SK-N-SH (cell line): ENCODE measurements around the gene CLSTN2. TPM values are rescaled to one million over a fixed set of nuclear protein-coding genes. Genes with fewer than 3 reads are reported as not detected.

Experiments used
- CTCF ChIA-PET: fragments of 300-600, 350-600 bp; formaldehyde crosslinking; extraction: SDS; loops from one replicate; lab custom pipeline; 2021; lab: Yijun Ruan, JAX
- POLR2A ChIA-PET: fragments of 350-600 bp; sonication (Branson Sonifier 250); formaldehyde crosslinking; extraction: SDS; loops from one replicate; lab custom pipeline; 2020; ENCODE audit warnings: antibody characterized with exemption, inconsistent platforms; lab: Yijun Ruan, JAX
- DNase-seq: peaks from one replicate; pipeline ENCODE4 v3.0.0; 2012
- H2AFZ ChIP-seq: fragments of 200-600 bp; sonication (generic); 2 replicates; pipeline ENCODE4 v1.8.1; 2016; ENCODE audit warnings: antibody characterized with exemption, mild to moderate bottlenecking, low read depth
- H3F3A ChIP-seq: fragments of 200-600 bp; sonication (generic); replicated peaks from 2 replicates; pipeline ENCODE3; 2016; ENCODE audit warnings: antibody characterized with exemption, mild to moderate bottlenecking; ENCODE audit not compliant: insufficient read depth
- H3K27ac ChIP-seq, 2 experiments: fragments of 200-500 bp in 1 of 2; fragments of 200-600 bp in 1 of 2; sonication (Bioruptor generic) in 1 of 2; sonication (generic), shearing (Covaris generic) in 1 of 2; 2 replicates each; pipeline versions ENCODE4 v1.5.1 to v1.6.1; 2014 to 2016; ENCODE audit warnings: low read depth in 2 of 2, inconsistent platforms in 1 of 2, low read length in 1 of 2, mild to moderate bottlenecking in 1 of 2, mixed read lengths in 1 of 2
- H3K27me3 ChIP-seq: fragments of 200-600 bp; sonication (generic), shearing (Covaris generic); 2 replicates; pipeline ENCODE4 v1.6.1; 2016; ENCODE audit warnings: mixed run types; ENCODE audit not compliant: insufficient read depth
- H3K36me3 ChIP-seq, 2 experiments: fragments of 200-500 bp in 1 of 2; fragments of 200-600 bp in 1 of 2; sonication (Bioruptor generic) in 1 of 2; sonication (generic) in 1 of 2; replicated peaks in 1 of 2; 2 replicates each; pipeline versions ENCODE3 to v1.5.1; 2014 to 2016; ENCODE audit warnings: low read length in 1 of 2, mild to moderate bottlenecking in 1 of 2; ENCODE audit not compliant: insufficient read depth in 2 of 2, control insufficient read depth in 1 of 2
- H3K4me1 ChIP-seq, 2 experiments: fragments of 200-500 bp in 1 of 2; fragments of 200-600 bp in 1 of 2; sonication (Bioruptor generic) in 1 of 2; sonication (generic), shearing (Covaris generic) in 1 of 2; 2 replicates each; pipeline versions ENCODE4 v1.5.1 to v1.6.1; 2014 to 2016; ENCODE audit warnings: low read depth in 1 of 2, low read length in 1 of 2, mixed run types in 1 of 2; ENCODE audit not compliant: insufficient read depth in 2 of 2, control insufficient read depth in 1 of 2
- H3K4me2 ChIP-seq: fragments of 200-600 bp; sonication (generic), shearing (Covaris generic); 2 replicates; pipeline ENCODE4 v1.6.1; 2017; ENCODE audit warnings: mixed run types
- H3K4me3 ChIP-seq, 2 experiments: fragments of 200-500 bp in 1 of 2; fragments of 200-600 bp in 1 of 2; sonication (Bioruptor generic) in 1 of 2; sonication (generic), shearing (Covaris generic) in 1 of 2; 2 replicates each; pipeline versions ENCODE4 v1.5.1 to v1.8.1; 2014 to 2016; ENCODE audit warnings: low read depth in 2 of 2, inconsistent platforms in 1 of 2, low read length in 1 of 2, mild to moderate bottlenecking in 1 of 2, mixed read lengths in 1 of 2, moderate library complexity in 1 of 2
- H3K79me2 ChIP-seq: fragments of 200-600 bp; sonication (generic); 2 replicates; pipeline ENCODE4 v1.8.1; 2017; ENCODE audit warnings: mild to moderate bottlenecking; ENCODE audit not compliant: insufficient read depth
- H3K9ac ChIP-seq: fragments of 200-600 bp; sonication (generic); 2 replicates; pipeline ENCODE4 v1.6.1; 2017; ENCODE audit warnings: mixed run types
- H3K9me2 ChIP-seq: fragments of 200-600 bp; sonication (generic); 2 replicates; pipeline ENCODE4 v1.6.1; 2017; ENCODE audit warnings: mixed run types
- H3K9me3 ChIP-seq: fragments of 200-600 bp; sonication (generic); 2 replicates; pipeline ENCODE4 v1.6.1; 2017; ENCODE audit warnings: mixed run types, mild to moderate bottlenecking, moderate library complexity
- H4K20me1 ChIP-seq: fragments of 200-600 bp; sonication (generic); 2 replicates; pipeline ENCODE4 v1.6.1; 2017; ENCODE audit warnings: mild to moderate bottlenecking, mixed run types; ENCODE audit not compliant: insufficient read depth
- ELF1 ChIP-seq: IDR thresholded peaks from 2 replicates; pipeline ENCODE4 v1.4.0; 2012
- EP300 ChIP-seq, 2 experiments: IDR thresholded peaks; 2 replicates each; pipeline versions ENCODE4 v1.4.0 to v1.6.1; 2012; ENCODE audit warnings: borderline replicate concordance in 1 of 2, low read depth in 1 of 2, low read length in 1 of 2
- EZH2phosphoT487 ChIP-seq: fragments of 200-600 bp; sonication (generic); IDR thresholded peaks from 2 replicates; pipeline ENCODE4 v1.6.1; 2017; ENCODE audit warnings: low read depth, mixed run types, mild to moderate bottlenecking, antibody characterized with exemption, moderate library complexity, borderline replicate concordance
- FOXJ3 ChIP-seq: sonication (generic); formaldehyde crosslinking; IDR thresholded peaks from 2 replicates; pipeline ENCODE4 v1.5.1; 2020; ENCODE audit warnings: mild to moderate bottlenecking, missing genetic modification reagents
- MEF2A ChIP-seq: IDR thresholded peaks from 2 replicates; pipeline ENCODE4 v1.4.0; 2012; ENCODE audit warnings: low read depth, borderline replicate concordance
- MXI1 ChIP-seq: IDR thresholded peaks from 2 replicates; pipeline ENCODE4 v1.6.1; 2012; ENCODE audit warnings: mild to moderate bottlenecking, low read depth, low read length, improper control_type of control experiment
- NFIC ChIP-seq: IDR thresholded peaks from 2 replicates; pipeline ENCODE4 v1.4.0; 2012; ENCODE audit warnings: borderline replicate concordance
- NRF1 ChIP-seq: IDR thresholded peaks from 2 replicates; pipeline ENCODE4 v1.6.1; 2012; ENCODE audit warnings: low read depth, mild to moderate bottlenecking, low read length
- RXRA ChIP-seq: IDR thresholded peaks from 2 replicates; pipeline ENCODE4 v1.4.0; 2012; ENCODE audit warnings: low read depth, mild to moderate bottlenecking, borderline replicate concordance
- SMC3 ChIP-seq: IDR thresholded peaks from 2 replicates; pipeline ENCODE4 v1.6.1; 2012; ENCODE audit warnings: low read depth, low read length, improper control_type of control experiment
- TAF1 ChIP-seq: IDR thresholded peaks from 2 replicates; pipeline ENCODE4 v1.6.1; 2012; ENCODE audit warnings: low read depth, mild to moderate bottlenecking, low read length, moderate library complexity, borderline replicate concordance
- TEAD4 ChIP-seq: IDR thresholded peaks from 2 replicates; pipeline ENCODE4 v1.4.0; 2012; ENCODE audit warnings: mild to moderate bottlenecking, borderline replicate concordance; ENCODE audit not compliant: insufficient read depth
- WGBS: methylation state at CpG from one replicate; pipeline ENCODE4 v1.1.6; 2017; ENCODE audit warnings: low lambda C conversion rate; 5-methylcytosine and 5-hydroxymethylcytosine counted together
- polyA plus RNA-seq, 3 experiments: library from polyadenylated mRNA; depleted of rRNA; stranded (reverse); fragments of >200 nt; gene quantifications; 2 replicates each; pipeline ENCODE4 v1.2.3, GENCODE V29; 2012
- TF ChIP-seq, protein P1 (sequence below): fragments of 150-350 bp; IDR thresholded peaks from 2 replicates; pipeline ENCODE4 v1.6.1; 2016; ENCODE audit warnings: mild to moderate bottlenecking, low read depth, low read length
- TF ChIP-seq, protein P2 (sequence below): fragments of 200-600 bp; sonication (generic); IDR thresholded peaks from 2 replicates; pipeline ENCODE4 v1.6.1; 2017; ENCODE audit warnings: antibody characterized with exemption, mild to moderate bottlenecking, moderate library complexity
- TF ChIP-seq, protein P3 (sequence below): IDR thresholded peaks from 2 replicates; pipeline ENCODE4; 2012
- TF ChIP-seq, protein P4 (sequence below): IDR thresholded peaks from 2 replicates; pipeline ENCODE4 v1.4.0; 2012; ENCODE audit warnings: low read depth
- TF ChIP-seq, protein P5 (sequence below): IDR thresholded peaks from 2 replicates; pipeline ENCODE4 v1.4.0; 2012; ENCODE audit warnings: low read depth, borderline replicate concordance

CLSTN2 gene
- polyA plus RNA-seq, 1 of the 3 experiments (the other 2 are of a cell fraction) = 0.02 TPM

DNA sequence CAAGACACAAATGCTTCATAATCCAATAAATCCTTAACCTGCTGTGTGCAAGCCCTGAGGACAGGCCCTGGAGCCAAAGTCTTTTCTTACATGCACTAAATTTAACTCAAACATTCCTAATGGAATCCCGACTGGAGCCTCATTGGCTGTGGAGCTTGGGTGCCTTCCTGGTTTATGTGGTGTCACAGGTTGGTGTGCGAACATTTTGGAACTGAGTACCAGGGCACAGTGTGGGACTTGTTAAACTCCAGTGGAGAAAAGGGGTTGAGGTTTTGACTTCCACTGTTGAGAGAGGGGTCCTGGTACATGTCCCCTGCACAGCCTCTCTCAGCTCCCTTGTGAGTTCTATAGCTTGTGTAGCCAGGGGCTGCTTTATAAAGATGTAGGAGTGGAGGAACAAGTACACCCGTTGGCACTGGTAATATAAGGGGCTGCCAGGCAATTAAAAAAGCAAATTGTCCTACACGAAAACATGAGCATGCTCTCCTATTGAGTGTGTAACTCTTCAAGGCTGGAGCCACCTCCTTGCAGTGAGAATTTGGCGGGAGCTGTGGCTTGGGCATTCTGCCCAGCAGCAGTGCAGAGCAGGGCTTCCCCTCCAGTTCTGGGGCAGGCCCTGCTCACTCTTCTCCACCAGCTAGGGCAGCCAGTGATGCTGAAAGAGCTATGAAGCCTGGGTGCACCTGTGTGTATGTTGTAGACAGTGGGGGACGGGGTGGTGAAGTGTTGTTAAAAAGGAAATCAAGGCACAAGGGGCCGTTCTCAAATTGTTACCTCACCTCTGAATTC lies 218.1 kb downstream of the CLSTN2 start:
- POLR2A ChIA-PET = no interaction called here
- Histone ChIP-seq H3K4me3 (no peak overlapping the region), H3K9me3 (no peaks in the 10 kb centered on the region), H3K36me3 (no peaks in the 10 kb centered on the region), H4K20me1 (no peaks in the 10 kb centered on the region), H3K79me2 (no peaks in the 10 kb centered on the region)
- TF ChIP-seq, protein P1, sequence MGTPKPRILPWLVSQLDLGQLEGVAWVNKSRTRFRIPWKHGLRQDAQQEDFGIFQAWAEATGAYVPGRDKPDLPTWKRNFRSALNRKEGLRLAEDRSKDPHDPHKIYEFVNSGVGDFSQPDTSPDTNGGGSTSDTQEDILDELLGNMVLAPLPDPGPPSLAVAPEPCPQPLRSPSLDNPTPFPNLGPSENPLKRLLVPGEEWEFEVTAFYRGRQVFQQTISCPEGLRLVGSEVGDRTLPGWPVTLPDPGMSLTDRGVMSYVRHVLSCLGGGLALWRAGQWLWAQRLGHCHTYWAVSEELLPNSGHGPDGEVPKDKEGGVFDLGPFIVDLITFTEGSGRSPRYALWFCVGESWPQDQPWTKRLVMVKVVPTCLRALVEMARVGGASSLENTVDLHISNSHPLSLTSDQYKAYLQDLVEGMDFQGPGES = no peak
- no peak for TF ChIP-seq TAF1
- TF ChIP-seq, all 33 proteins: peak for 0
- no peaks in the 10 kb centered on the region for H3F3A ChIP-seq
- CTCF ChIA-PET = interaction anchor here (1.3 kb wide), 1 partner anchor 8 kb away, joined by 4 read pairs; no protein-coding TSS in a partner anchor
- no peak overlapping the region for H2AFZ ChIP-seq
- WGBS = 40% methylated on average over 7 of the region's 7 CpGs
- no peak overlapping the region for H3K9ac ChIP-seq
- no peak overlapping the region for H3K4me2 ChIP-seq
- no peak for DNase-seq
- no peaks in the 10 kb centered on the region for H3K27me3 ChIP-seq
- H3K4me1 ChIP-seq = no peaks in the 10 kb centered on the region
- no peaks in the 10 kb centered on the region for H3K9me2 ChIP-seq
- no peak overlapping the region for H3K27ac ChIP-seq

DNA sequence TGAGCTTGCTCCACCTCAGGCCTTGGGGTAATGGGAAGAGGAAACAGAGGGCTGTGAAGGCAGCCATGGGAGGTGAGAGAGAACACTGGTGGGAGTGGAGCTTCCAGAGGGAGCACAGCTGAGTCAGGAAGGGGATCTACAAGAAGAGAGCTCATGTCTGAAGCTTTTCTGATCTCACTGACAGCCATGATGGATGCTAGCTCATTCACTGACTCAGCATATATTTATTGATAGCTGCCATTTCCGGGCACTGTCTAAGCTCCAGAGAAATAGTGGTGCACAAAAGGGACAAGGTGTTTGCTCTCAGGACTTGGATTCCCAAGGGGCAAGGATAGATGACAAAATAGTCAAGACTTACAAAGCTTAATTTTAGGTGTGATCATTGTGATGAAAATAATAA lies 218.8 kb downstream of the CLSTN2 start:
- H3K4me3 ChIP-seq = no peak overlapping the region
- H3K79me2 ChIP-seq = no peaks in the 10 kb centered on the region
- H3K4me1 ChIP-seq = no peaks in the 10 kb centered on the region
- no peaks in the 10 kb centered on the region for H3F3A ChIP-seq
- H2AFZ ChIP-seq = no peak overlapping the region
- POLR2A ChIA-PET = no interaction called here
- no peaks in the 10 kb centered on the region for H3K27me3 ChIP-seq
- CTCF ChIA-PET = interaction anchor here (1.3 kb wide), 1 partner anchor 8 kb away, joined by 4 read pairs; no protein-coding TSS in a partner anchor
- no peak overlapping the region for H3K4me2 ChIP-seq
- no peak overlapping the region for H3K9ac ChIP-seq
- H3K36me3 ChIP-seq = no peaks in the 10 kb centered on the region
- no peaks in the 10 kb centered on the region for H3K9me2 ChIP-seq
- TF ChIP-seq TEAD4 (no peak), EP300 (IDR thresholded peaks at IDR 0.05; ENCODE audit: borderline replicate concordance in 1 of 2, low read depth in 1 of 2, low read length in 1 of 2) (no peak), SMC3 (no peak), EZH2phosphoT487 (no peak), NFIC (no peak), MEF2A (no peak), RXRA (no peak), MXI1 (no peak), TAF1 (no peak), NRF1 (no peak), FOXJ3 (CRISPR knock-in tag) (no peak), ELF1 (no peak)
- TF ChIP-seq, protein P2, sequence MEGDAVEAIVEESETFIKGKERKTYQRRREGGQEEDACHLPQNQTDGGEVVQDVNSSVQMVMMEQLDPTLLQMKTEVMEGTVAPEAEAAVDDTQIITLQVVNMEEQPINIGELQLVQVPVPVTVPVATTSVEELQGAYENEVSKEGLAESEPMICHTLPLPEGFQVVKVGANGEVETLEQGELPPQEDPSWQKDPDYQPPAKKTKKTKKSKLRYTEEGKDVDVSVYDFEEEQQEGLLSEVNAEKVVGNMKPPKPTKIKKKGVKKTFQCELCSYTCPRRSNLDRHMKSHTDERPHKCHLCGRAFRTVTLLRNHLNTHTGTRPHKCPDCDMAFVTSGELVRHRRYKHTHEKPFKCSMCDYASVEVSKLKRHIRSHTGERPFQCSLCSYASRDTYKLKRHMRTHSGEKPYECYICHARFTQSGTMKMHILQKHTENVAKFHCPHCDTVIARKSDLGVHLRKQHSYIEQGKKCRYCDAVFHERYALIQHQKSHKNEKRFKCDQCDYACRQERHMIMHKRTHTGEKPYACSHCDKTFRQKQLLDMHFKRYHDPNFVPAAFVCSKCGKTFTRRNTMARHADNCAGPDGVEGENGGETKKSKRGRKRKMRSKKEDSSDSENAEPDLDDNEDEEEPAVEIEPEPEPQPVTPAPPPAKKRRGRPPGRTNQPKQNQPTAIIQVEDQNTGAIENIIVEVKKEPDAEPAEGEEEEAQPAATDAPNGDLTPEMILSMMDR = no peak
- TF ChIP-seq, protein P3, sequence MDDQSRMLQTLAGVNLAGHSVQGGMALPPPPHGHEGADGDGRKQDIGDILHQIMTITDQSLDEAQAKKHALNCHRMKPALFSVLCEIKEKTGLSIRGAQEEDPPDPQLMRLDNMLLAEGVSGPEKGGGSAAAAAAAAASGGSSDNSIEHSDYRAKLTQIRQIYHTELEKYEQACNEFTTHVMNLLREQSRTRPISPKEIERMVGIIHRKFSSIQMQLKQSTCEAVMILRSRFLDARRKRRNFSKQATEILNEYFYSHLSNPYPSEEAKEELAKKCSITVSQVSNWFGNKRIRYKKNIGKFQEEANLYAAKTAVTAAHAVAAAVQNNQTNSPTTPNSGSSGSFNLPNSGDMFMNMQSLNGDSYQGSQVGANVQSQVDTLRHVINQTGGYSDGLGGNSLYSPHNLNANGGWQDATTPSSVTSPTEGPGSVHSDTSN = no peak
- TF ChIP-seq, protein P4, sequence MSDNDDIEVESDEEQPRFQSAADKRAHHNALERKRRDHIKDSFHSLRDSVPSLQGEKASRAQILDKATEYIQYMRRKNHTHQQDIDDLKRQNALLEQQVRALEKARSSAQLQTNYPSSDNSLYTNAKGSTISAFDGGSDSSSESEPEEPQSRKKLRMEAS = no peak
- TF ChIP-seq, protein P1 = no peak
- TF ChIP-seq, protein P5, sequence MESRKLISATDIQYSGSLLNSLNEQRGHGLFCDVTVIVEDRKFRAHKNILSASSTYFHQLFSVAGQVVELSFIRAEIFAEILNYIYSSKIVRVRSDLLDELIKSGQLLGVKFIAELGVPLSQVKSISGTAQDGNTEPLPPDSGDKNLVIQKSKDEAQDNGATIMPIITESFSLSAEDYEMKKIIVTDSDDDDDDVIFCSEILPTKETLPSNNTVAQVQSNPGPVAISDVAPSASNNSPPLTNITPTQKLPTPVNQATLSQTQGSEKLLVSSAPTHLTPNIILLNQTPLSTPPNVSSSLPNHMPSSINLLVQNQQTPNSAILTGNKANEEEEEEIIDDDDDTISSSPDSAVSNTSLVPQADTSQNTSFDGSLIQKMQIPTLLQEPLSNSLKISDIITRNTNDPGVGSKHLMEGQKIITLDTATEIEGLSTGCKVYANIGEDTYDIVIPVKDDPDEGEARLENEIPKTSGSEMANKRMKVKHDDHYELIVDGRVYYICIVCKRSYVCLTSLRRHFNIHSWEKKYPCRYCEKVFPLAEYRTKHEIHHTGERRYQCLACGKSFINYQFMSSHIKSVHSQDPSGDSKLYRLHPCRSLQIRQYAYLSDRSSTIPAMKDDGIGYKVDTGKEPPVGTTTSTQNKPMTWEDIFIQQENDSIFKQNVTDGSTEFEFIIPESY = no peak
- no peaks in the 10 kb centered on the region for H3K9me3 ChIP-seq
- WGBS = 23% methylated on average over 1 of the region's 1 CpG
- no peak for DNase-seq
- H4K20me1 ChIP-seq = no peaks in the 10 kb centered on the region
- H3K27ac ChIP-seq = no peak overlapping the region
